Measurements from ENCODE around the gene ATP2A3.

GRCh38 chr17:3893003-3893719 is 71.1 kb downstream of the ATP2A3 start, which contains the start of gene CAMKK1:
- TF ChIP-seq CTCF (IDR thresholded peaks at IDR 0.05; ENCODE audit: insufficient read depth, low read length) (no peak), POLR2AphosphoS5 (IDR thresholded peaks at IDR 0.05; ENCODE audit: low read depth) (no peak; the same call in 1 of the 2 replicates), SPI1 (IDR thresholded peaks at IDR 0.05; ENCODE audit: borderline replicate concordance, low read depth) (no peak), REST (IDR thresholded peaks at IDR 0.05; ENCODE audit: insufficient replicate concordance, low read depth) (no peak)

All from HL-60 (cell line).